IMR-90 (cell line): ENCODE measurements around the gene SPP2. TPM values are rescaled to one million over a fixed set of nuclear protein-coding genes. Genes with fewer than 3 reads are reported as not detected.

ENCODE experiments used
- ATAC-seq: fragments of 200-7000 bp; cut with Tn5 transposase; 2 replicates; pipeline ENCODE4 v1.9.1; 2020; ENCODE audit warnings: low read depth, mild to moderate bottlenecking, moderate library complexity
- BruUV-seq: library from RNA; stranded (reverse); fragments of 400-500 nt; replicated peaks from 2 replicates; lab custom pipeline; 2021; lab: Mats Ljungman, UMichigan
- CTCF ChIA-PET: fragments of 300-600 bp; formaldehyde crosslinking; extraction: SDS; loops from one replicate; lab custom pipeline; 2021; ENCODE audit warnings: antibody characterized with exemption; lab: Yijun Ruan, JAX
- POLR2A ChIA-PET: fragments of 300-600 bp; sonication (Branson Sonifier 250); formaldehyde crosslinking; loops from one replicate; lab custom pipeline; 2022; ENCODE audit warnings: antibody characterized with exemption; ENCODE audit not compliant: unreplicated experiment; lab: Charles Lee
- DNase-seq: peaks from one replicate; pipeline ENCODE4 v3.0.0; 2013
- H2AFZ ChIP-seq: replicated peaks from 2 replicates; pipeline ENCODE3; 2013; ENCODE audit warnings: low read length, mild to moderate bottlenecking; ENCODE audit not compliant: poor library complexity
- H2AK5ac ChIP-seq: 2 replicates; pipeline ENCODE4 v1.6.1; 2013; ENCODE audit warnings: low read depth, low read length, inconsistent platforms
- H2AK9ac ChIP-seq: replicated peaks from 2 replicates; pipeline ENCODE3; 2013; ENCODE audit warnings: mild to moderate bottlenecking, low read depth, low read length, moderate library complexity; ENCODE audit not compliant: poor library complexity
- H2BK120ac ChIP-seq: 2 replicates; pipeline ENCODE4 v1.6.1; 2013; ENCODE audit warnings: low read depth, low read length, inconsistent platforms
- H2BK15ac ChIP-seq: 3 replicates; pipeline ENCODE4 v1.6.1; 2013; ENCODE audit warnings: low read depth, low read length, inconsistent platforms
- H2BK20ac ChIP-seq: 2 replicates; pipeline ENCODE4 v1.6.1; 2013; ENCODE audit warnings: low read depth, mild to moderate bottlenecking, inconsistent platforms, low read length, moderate library complexity
- H2BK5ac ChIP-seq: 2 replicates; pipeline ENCODE4 v1.6.1; 2013; ENCODE audit warnings: mild to moderate bottlenecking, low read depth, low read length, inconsistent platforms; ENCODE audit not compliant: poor library complexity, severe bottlenecking
- H3K14ac ChIP-seq: replicated peaks from 2 replicates; pipeline ENCODE4 v1.6.1; 2013; ENCODE audit warnings: low read depth, low read length, inconsistent platforms
- H3K18ac ChIP-seq: 2 replicates; pipeline ENCODE4 v1.6.1; 2013; ENCODE audit warnings: low read depth, low read length, control low read depth
- H3K23ac ChIP-seq: 2 replicates; pipeline ENCODE4 v1.6.1; 2013; ENCODE audit warnings: low read depth, low read length, inconsistent platforms
- H3K27ac ChIP-seq: 2 replicates; pipeline ENCODE4 v1.5.1; 2013; ENCODE audit warnings: mild to moderate bottlenecking, control low read depth, low read length; ENCODE audit not compliant: insufficient read depth
- H3K27me3 ChIP-seq: 2 replicates; pipeline ENCODE4 v1.6.1; 2013; ENCODE audit warnings: low read length; ENCODE audit not compliant: control insufficient read depth, insufficient read depth
- H3K36me3 ChIP-seq: 2 replicates; pipeline ENCODE4 v1.6.1; 2013; ENCODE audit warnings: low read length, mixed read lengths; ENCODE audit not compliant: control insufficient read depth, insufficient read depth
- H3K4ac ChIP-seq: 2 replicates; pipeline ENCODE4 v1.6.1; 2013; ENCODE audit warnings: low read depth, low read length, inconsistent platforms
- H3K4me1 ChIP-seq: 2 replicates; pipeline ENCODE4 v1.6.1; 2013; ENCODE audit warnings: low read length, mixed read lengths; ENCODE audit not compliant: control insufficient read depth, insufficient read depth
- H3K4me2 ChIP-seq: 2 replicates; pipeline ENCODE4 v1.6.1; 2013; ENCODE audit warnings: low read depth, mild to moderate bottlenecking, control low read depth, low read length, moderate library complexity
- H3K4me3 ChIP-seq: 2 replicates; pipeline ENCODE4 v1.5.1; 2013; ENCODE audit warnings: low read depth, mild to moderate bottlenecking, control low read depth, low read length, moderate library complexity; ENCODE audit not compliant: insufficient read depth
- H3K56ac ChIP-seq: 2 replicates; pipeline ENCODE4 v1.6.1; 2013; ENCODE audit warnings: low read length, inconsistent platforms; ENCODE audit not compliant: insufficient read depth; ENCODE audit errors: extremely low read depth
- H3K79me1 ChIP-seq, 2 experiments: 2 replicates each; pipeline ENCODE4 v1.6.1; 2013; ENCODE audit warnings: low read length in 2 of 2, inconsistent platforms in 1 of 2, low read depth in 1 of 2
- H3K9ac ChIP-seq: 2 replicates; pipeline ENCODE4 v1.6.1; 2013; ENCODE audit warnings: low read depth, low read length, control low read depth
- H3K9me1 ChIP-seq: 2 replicates; pipeline ENCODE4 v1.6.1; 2013; ENCODE audit warnings: low read length, inconsistent platforms; ENCODE audit not compliant: insufficient read depth
- H3K9me3 ChIP-seq: 2 replicates; pipeline ENCODE4 v1.6.1; 2013; ENCODE audit warnings: low read length; ENCODE audit not compliant: control insufficient read depth, insufficient read depth
- H4K20me1 ChIP-seq: 2 replicates; pipeline ENCODE4 v1.6.1; 2013; ENCODE audit warnings: low read length, inconsistent platforms; ENCODE audit not compliant: insufficient read depth
- H4K5ac ChIP-seq: 2 replicates; pipeline ENCODE4 v1.6.1; 2013; ENCODE audit warnings: mild to moderate bottlenecking, low read depth, low read length, control low read depth
- H4K8ac ChIP-seq, 2 experiments: 2 replicates each; pipeline ENCODE4 v1.6.1; 2013; ENCODE audit warnings: low read depth in 2 of 2, low read length in 2 of 2, control low read depth in 1 of 2, inconsistent platforms in 1 of 2
- H4K91ac ChIP-seq: 2 replicates; pipeline ENCODE4 v1.6.1; 2013; ENCODE audit warnings: low read depth, low read length, inconsistent platforms; ENCODE audit not compliant: insufficient read depth
- BHLHE40 ChIP-seq: fragments of 150-350 bp; IDR thresholded peaks from 2 replicates; pipeline ENCODE4 v1.6.1; 2016; ENCODE audit warnings: mild to moderate bottlenecking, low read depth, low read length
- CEBPB ChIP-seq: IDR thresholded peaks from 2 replicates; pipeline ENCODE4 v1.6.1; 2012; ENCODE audit warnings: low read depth, low read length, improper control_type of control experiment
- CHD1 ChIP-seq: IDR thresholded peaks from 2 replicates; pipeline ENCODE4 v1.6.1; 2012; ENCODE audit warnings: low read depth, low read length, improper control_type of control experiment
- FOS ChIP-seq: fragments of 150-350 bp; IDR thresholded peaks from 2 replicates; pipeline ENCODE4 v1.6.1; 2016; ENCODE audit warnings: low read depth, low read length
- MAFK ChIP-seq: IDR thresholded peaks from 2 replicates; pipeline ENCODE4 v1.6.1; 2012; ENCODE audit warnings: low read depth, low read length, improper control_type of control experiment
- MXI1 ChIP-seq: IDR thresholded peaks from 2 replicates; pipeline ENCODE4 v1.6.1; 2012; ENCODE audit warnings: low read depth, mild to moderate bottlenecking, low read length, moderate library complexity, borderline replicate concordance
- NFE2L2 ChIP-seq: fragments of 150-350 bp; IDR thresholded peaks from 2 replicates; pipeline ENCODE4 v1.6.1; 2016; ENCODE audit warnings: low read depth, mild to moderate bottlenecking, low read length
- POLR2A ChIP-seq: IDR thresholded peaks from 2 replicates; pipeline ENCODE4 v1.6.1; 2012; ENCODE audit warnings: mild to moderate bottlenecking, low read depth, low read length
- RAD21 ChIP-seq: IDR thresholded peaks from 2 replicates; pipeline ENCODE4 v1.6.1; 2012; ENCODE audit warnings: low read length, improper control_type of control experiment
- RCOR1 ChIP-seq: IDR thresholded peaks from 2 replicates; pipeline ENCODE4 v1.6.1; 2012; ENCODE audit warnings: mild to moderate bottlenecking, low read length, improper control_type of control experiment; ENCODE audit not compliant: insufficient replicate concordance
- RFX5 ChIP-seq: IDR thresholded peaks from 2 replicates; pipeline ENCODE4 v1.8.0; 2012; ENCODE audit warnings: low read depth, mild to moderate bottlenecking, low read length, moderate library complexity
- SMC3 ChIP-seq: fragments of 150-350 bp; IDR thresholded peaks from 2 replicates; pipeline ENCODE4 v1.6.1; 2016; ENCODE audit warnings: low read depth, mild to moderate bottlenecking, antibody characterized with exemption, low read length, moderate library complexity
- WGBS, 2 experiments: methylation state at CpG; one replicate each; pipeline versions ENCODE4 v1.1.5 to v1.1.7; 2013; ENCODE audit warnings: missing lambda C conversion rate in 2 of 2; ENCODE audit not compliant: insufficient read length in 1 of 2; ENCODE audit errors: extremely low coverage in 2 of 2; 5-methylcytosine and 5-hydroxymethylcytosine counted together
- dilution Hi-C: fragments of 300-500 bp; cut with HindIII; formaldehyde crosslinking; loops from one replicate; pipeline ENCODE4 v1.14.3; 2018; ENCODE audit warnings: low sequenced_read_pairs; ENCODE audit not compliant: unreplicated experiment
- in situ Hi-C: fragments of 300-500 bp; cut with MboI; formaldehyde crosslinking; loops from 3 replicates; pipeline ENCODE4 v1.14.3; 2019; ENCODE audit warnings: low sequenced_read_pairs, inconsistent platforms, mixed read lengths
- intact Hi-C: fragments of 100-400 bp; cut with micrococcal nuclease; formaldehyde crosslinking; loops from 2 replicates; pipeline ENCODE4 v1.10.0; 2022
- polyA plus RNA-seq, 3 experiments: library from polyadenylated mRNA; depleted of rRNA; stranded (reverse); fragments of >200 nt; gene quantifications; 2 replicates each; pipeline ENCODE4 v1.2.3, GENCODE V29; 2012; ENCODE audit warnings: low replicate concordance in 1 of 3
- total RNA-seq: library from RNA; depleted of rRNA; stranded (reverse); fragments of >200 nt; gene quantifications from 2 replicates; pipeline ENCODE4 v1.2.3, GENCODE V29; 2012
- TF ChIP-seq, protein P1 (sequence below): conservative IDR thresholded peaks from 2 replicates; pipeline ENCODE4 v1.5.1; 2012; ENCODE audit warnings: mild to moderate bottlenecking, low read depth, low read length, improper control_type of control experiment
- TF ChIP-seq, protein P2 (sequence below): fragments of 150-350 bp; IDR thresholded peaks from 2 replicates; pipeline ENCODE4 v1.6.1; 2016; ENCODE audit warnings: low read depth, mild to moderate bottlenecking, low read length, moderate library complexity, borderline replicate concordance

The SPP2 gene
- total and polyA plus RNA-seq, 2 of the 4 experiments (the other 2 are of a cell fraction) = not detected

DNA sequence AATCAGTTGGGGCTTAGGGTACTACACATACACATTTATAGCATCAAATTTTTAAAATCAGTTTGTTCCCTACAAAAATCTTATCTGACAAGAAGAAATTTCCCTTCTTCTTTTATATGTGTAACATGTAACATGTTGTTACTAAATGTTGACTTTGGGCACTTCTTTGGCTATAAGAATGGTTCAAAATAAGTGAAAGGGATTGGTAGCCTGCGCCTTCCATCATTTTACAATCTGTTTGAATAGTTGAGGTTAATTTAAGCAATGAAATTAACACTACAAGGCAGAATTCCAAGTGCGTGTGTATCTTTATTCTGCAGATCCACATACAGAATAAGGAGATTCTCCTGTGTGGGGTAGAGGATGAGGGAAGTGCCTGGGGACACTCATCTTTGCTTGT lies 30.2 kb upstream of the SPP2 start:
- Histone ChIP-seq H2BK5ac (no peak overlapping the region), H3K4me3 (no peak overlapping the region), H4K91ac (no peak overlapping the region), H3K4me2 (no peak overlapping the region), H3K27ac (no peak overlapping the region), H3K27me3 (peaks cover 21% of the 10 kb centered on the region), H3K18ac (no peak overlapping the region), H2AK9ac (no peak overlapping the region), H3K4me1 (no peaks in the 10 kb centered on the region), H3K9ac (no peak overlapping the region), H2BK120ac (no peak overlapping the region), H4K5ac (no peak overlapping the region), H2BK20ac (no peak overlapping the region), H3K36me3 (no peaks in the 10 kb centered on the region), H3K14ac (no peak overlapping the region), H3K23ac (no peak overlapping the region), H2BK15ac (no peak overlapping the region), H4K8ac (no peak overlapping the region), H2AK5ac (no peak overlapping the region), H3K9me3 (no peaks in the 10 kb centered on the region), H3K56ac (no peak overlapping the region), H3K4ac (no peak overlapping the region), H4K20me1 (no peaks in the 10 kb centered on the region), H2AFZ (no peak overlapping the region), H3K9me1 (no peaks in the 10 kb centered on the region), H3K79me1 (no peaks in the 10 kb centered on the region)
- WGBS, 2 experiments = no CpG with 5 or more reads among the region's 2 CpGs
- in situ Hi-C loops (no loop called here), intact Hi-C loops (no loop called here), dilution Hi-C loops (no loop called here)
- no TSS peak for BruUV-seq
- ChIA-PET CTCF (no interaction called here), POLR2A (no interaction called here)
- DNase-seq = no peak
- TF ChIP-seq, protein P1, sequence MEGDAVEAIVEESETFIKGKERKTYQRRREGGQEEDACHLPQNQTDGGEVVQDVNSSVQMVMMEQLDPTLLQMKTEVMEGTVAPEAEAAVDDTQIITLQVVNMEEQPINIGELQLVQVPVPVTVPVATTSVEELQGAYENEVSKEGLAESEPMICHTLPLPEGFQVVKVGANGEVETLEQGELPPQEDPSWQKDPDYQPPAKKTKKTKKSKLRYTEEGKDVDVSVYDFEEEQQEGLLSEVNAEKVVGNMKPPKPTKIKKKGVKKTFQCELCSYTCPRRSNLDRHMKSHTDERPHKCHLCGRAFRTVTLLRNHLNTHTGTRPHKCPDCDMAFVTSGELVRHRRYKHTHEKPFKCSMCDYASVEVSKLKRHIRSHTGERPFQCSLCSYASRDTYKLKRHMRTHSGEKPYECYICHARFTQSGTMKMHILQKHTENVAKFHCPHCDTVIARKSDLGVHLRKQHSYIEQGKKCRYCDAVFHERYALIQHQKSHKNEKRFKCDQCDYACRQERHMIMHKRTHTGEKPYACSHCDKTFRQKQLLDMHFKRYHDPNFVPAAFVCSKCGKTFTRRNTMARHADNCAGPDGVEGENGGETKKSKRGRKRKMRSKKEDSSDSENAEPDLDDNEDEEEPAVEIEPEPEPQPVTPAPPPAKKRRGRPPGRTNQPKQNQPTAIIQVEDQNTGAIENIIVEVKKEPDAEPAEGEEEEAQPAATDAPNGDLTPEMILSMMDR = no peak
- TF ChIP-seq RCOR1 = no peak
- TF ChIP-seq, protein P2, sequence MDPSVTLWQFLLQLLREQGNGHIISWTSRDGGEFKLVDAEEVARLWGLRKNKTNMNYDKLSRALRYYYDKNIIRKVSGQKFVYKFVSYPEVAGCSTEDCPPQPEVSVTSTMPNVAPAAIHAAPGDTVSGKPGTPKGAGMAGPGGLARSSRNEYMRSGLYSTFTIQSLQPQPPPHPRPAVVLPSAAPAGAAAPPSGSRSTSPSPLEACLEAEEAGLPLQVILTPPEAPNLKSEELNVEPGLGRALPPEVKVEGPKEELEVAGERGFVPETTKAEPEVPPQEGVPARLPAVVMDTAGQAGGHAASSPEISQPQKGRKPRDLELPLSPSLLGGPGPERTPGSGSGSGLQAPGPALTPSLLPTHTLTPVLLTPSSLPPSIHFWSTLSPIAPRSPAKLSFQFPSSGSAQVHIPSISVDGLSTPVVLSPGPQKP = no peak
- TF ChIP-seq FOS = no peak
- TF ChIP-seq POLR2A = no peak
- no peak for TF ChIP-seq SMC3
- no peak for TF ChIP-seq CEBPB
- TF ChIP-seq NFE2L2 = no peak
- TF ChIP-seq MAFK = no peak
- no peak for TF ChIP-seq BHLHE40
- no peak for TF ChIP-seq RFX5
- no peak for TF ChIP-seq RAD21
- no peak for TF ChIP-seq MXI1
- TF ChIP-seq CHD1 = no peak
- ATAC-seq = no peak
